Measurements from ENCODE around the gene ARL8A. TPM values are rescaled to one million over a fixed set of nuclear protein-coding genes. Genes with fewer than 3 reads are reported as not detected.

The ARL8A gene
- total RNA-seq, 1 donor from 2014 or later = 25.5 TPM

DNA sequence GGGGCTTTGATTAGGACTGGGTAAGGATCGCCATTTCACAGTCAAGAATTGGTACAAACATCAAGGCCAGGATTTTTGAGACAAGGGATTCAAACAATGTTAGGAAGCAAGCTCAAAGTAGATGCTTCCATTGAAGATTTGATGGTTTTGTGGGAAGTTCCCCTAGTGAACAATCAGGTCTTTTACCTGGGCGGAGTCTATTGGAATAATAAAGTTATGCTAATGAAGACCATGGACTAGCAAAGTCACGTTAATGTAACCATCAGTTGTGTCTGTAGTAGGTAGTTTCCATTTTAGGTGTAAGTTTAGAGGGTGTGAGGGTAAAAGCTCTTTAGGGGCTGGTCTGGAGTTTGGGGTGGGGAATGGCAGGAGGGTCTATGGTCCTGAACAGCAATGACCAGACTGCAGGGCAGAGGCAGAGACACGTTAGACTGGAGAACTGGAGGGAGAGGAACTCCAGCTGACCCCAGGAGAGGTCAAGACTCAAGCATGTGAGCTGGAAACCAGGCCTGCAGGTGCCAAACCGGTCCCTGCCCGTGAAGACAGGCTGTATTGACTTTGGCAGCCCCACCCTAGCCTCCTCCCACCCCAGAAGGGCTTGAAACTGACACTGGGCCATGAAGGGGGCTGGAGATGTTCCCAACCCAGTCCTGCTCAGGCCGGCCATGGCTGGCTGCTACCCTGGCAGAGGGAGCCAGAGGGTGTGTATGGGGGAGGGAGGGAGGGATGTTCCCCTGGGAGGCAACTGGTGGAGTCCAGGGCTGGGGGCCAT, 57.8 kb downstream of the ARL8A start:
- H3K36me3 ChIP-seq = no peaks in the 10 kb centered on the region
- intact Hi-C loops (cut with DNase I) = no loop called here
- H3K27ac ChIP-seq = no peak overlapping the region

GRCh38 chr1:202085682-202086373, 58.7 kb downstream of the ARL8A start:
- H3K36me3 ChIP-seq = no peaks in the 10 kb centered on the region
- intact Hi-C loops (cut with DNase I) = no loop called here
- H3K9me3 ChIP-seq = no peaks in the 10 kb centered on the region
- H3K4me3 ChIP-seq = no peak overlapping the region
- peaks cover 25% of the 10 kb centered on the region for H3K4me1 ChIP-seq
- TF ChIP-seq POLR2AphosphoS5 (IDR thresholded peaks at IDR 0.05; ENCODE audit: insufficient read depth in 1 of 2, low read depth in 1 of 2) = no peak
- no peaks in the 10 kb centered on the region for H3K27me3 ChIP-seq
- no peak overlapping the region for H3K27ac ChIP-seq
- no peak for DNase-seq (ENCODE audit: extremely low spot score in 2 of 2)

More for the DNA sequence above, 57.8 kb downstream of the ARL8A start:
- TF ChIP-seq POLR2A (IDR thresholded peaks at IDR 0.05) (no peak), POLR2AphosphoS5 (IDR thresholded peaks at IDR 0.05; ENCODE audit: insufficient read depth in 1 of 2, low read depth in 1 of 2) (no peak), CTCF (IDR thresholded peaks at IDR 0.05) (no peak)
- Histone ChIP-seq H3K4me3 (no peak overlapping the region), H3K4me1 (peaks cover 25% of the 10 kb centered on the region), H3K9me3 (no peaks in the 10 kb centered on the region), H3K27me3 (no peaks in the 10 kb centered on the region)
- DNase-seq (ENCODE audit: extremely low spot score in 2 of 2) = no peak

GRCh38 chr1:202084791-202085681, 59.5 kb downstream of the ARL8A start:
- Histone ChIP-seq H3K4me1 (peaks cover 25% of the 10 kb centered on the region), H3K4me3 (no peak overlapping the region), H3K27me3 (no peaks in the 10 kb centered on the region), H3K36me3 (no peaks in the 10 kb centered on the region), H3K9me3 (no peaks in the 10 kb centered on the region), H3K27ac (no peak overlapping the region)
- TF ChIP-seq CTCF (IDR thresholded peaks at IDR 0.05) (no peak), POLR2AphosphoS5 (IDR thresholded peaks at IDR 0.05; ENCODE audit: insufficient read depth in 1 of 2, low read depth in 1 of 2) (no peak), POLR2A (IDR thresholded peaks at IDR 0.05) (no peak)
- DNase-seq (ENCODE audit: extremely low spot score in 2 of 2) = no peak
- intact Hi-C loops (cut with DNase I) = loop anchor here (5.0 kb wide), 1 partner anchor 518 kb away; no protein-coding TSS in a partner anchor

Small RNA genes lying within 50 kb of the gene (small RNA-seq; reads per million reads assigned to genes)
- gene CRIP1P3 = not detected

Other genes with a start within 250 kb of the ARL8A start
- gene LMOD1, start 198.2 kb downstream of the ARL8A start, total RNA-seq = 107 TPM
- gene TIMM17A, start 189.2 kb downstream of the ARL8A start, total RNA-seq = 18.9 TPM
- 97.7 TPM for gene RNPEP, start 162.1 kb downstream of the ARL8A start, total RNA-seq
- 287 TPM for gene ELF3, start 134.2 kb downstream of the ARL8A start, total RNA-seq
- 0.25 TPM for gene GPR37L1, start 21.8 kb downstream of the ARL8A start, total RNA-seq
- 7.9 TPM for gene PTPN7, start 15.9 kb upstream of the ARL8A start, total RNA-seq
- gene LGR6, start 49.1 kb upstream of the ARL8A start, total RNA-seq = 6.6 TPM
- gene UBE2T, start 197.2 kb upstream of the ARL8A start, total RNA-seq = 6.4 TPM
- gene PPP1R12B, start 204.0 kb upstream of the ARL8A start, total RNA-seq = 71.7 TPM

All from vagina (tissue), 2 donors.